ENCODE results near the gene CHST1.
A peak's percentile ranks its signal among the peaks of the same experiment; 100 is the strongest.

Gene CHST1

DNA sequence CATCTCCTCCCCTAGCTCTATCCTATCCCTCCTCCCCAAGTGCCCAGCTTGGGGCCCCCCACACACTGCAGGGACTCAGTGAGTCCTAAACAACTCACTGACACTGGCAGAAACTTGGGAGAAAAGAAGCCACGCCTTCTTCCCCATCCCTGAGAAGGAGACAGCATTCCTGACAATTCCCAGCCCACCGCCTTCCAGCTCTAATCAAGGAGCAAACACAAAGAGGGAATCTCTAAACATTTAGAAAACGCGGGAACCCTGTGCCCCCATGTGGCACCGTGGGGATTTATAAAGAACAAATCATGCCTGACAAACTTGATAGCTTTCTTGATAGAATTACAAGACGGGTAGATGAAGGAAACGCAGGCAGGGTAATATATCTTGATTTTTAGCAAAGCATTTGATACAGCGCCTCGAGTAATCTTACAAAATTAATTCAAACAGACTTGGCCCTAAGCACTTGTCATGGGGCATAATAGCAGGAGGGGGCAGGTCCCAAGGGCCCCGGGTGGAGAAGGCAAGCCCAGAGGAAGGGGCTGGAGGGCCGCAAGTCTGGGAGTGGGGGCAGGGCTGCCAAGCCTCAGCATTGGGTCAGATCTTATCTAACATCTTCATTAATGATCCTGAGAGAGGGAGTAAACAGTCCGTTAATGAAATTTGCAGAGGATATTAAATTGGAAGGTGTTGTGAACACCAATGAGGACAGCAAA, 4.5 kb downstream of the CHST1 start:
- no peak for DNase-seq

DNA sequence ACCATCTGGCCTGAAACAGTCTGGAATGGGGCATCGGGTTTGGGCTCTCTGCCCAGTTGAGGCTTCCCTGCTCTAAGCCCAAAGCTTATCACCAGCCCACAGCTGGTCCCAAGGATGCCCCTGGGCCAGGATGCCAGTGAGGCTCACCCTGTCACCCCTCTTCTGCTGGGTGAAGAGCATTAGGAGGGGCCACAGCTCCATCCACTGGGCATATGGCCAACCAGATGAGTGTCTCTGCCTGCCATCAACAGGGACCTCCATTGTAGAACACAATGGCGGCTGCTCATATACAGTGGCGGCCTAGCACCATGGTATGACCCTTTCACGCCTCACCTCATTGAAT, 5.6 kb downstream of the CHST1 start:
- DNase-seq = peak in 7 of 56 donors; percentile 12 to 62 (median 28)

DNA sequence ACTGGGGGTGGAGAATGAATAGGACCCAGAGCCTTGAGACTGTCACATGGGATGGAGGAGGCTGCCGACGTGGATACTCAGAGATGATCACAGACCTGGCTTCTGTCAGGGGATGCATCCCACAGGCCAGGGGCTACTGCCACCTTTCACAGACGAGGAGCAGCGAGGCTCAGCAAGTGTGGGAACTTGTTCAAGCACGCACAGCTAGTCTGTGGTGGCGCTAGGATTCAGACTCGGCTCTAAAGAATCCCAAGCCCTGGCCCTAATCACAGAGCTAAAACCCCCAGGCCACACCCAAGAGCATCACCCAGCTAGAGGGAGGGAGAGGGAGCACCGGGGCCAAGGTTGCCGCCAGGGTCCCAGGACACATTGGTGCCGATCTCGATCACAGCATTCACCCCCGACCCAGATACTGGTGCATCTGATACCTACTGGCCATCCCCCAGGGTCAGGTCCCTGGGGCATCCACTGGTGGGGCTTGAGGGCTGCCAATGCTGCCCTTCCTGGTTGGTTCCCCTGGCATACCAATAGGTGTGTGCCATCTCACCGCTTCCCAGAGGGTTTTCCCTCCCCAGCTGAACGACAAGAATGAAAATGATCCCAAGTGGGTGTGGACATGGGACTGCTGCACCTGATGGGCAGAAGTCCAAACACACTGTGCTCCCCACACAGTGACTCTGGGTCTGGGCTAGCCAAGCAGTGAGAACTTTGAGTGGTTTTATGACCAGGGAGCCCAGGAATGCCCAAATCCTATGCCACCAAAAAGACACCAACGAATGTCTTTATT, 6.2 kb downstream of the CHST1 start:
- DNase-seq = no peak

DNA sequence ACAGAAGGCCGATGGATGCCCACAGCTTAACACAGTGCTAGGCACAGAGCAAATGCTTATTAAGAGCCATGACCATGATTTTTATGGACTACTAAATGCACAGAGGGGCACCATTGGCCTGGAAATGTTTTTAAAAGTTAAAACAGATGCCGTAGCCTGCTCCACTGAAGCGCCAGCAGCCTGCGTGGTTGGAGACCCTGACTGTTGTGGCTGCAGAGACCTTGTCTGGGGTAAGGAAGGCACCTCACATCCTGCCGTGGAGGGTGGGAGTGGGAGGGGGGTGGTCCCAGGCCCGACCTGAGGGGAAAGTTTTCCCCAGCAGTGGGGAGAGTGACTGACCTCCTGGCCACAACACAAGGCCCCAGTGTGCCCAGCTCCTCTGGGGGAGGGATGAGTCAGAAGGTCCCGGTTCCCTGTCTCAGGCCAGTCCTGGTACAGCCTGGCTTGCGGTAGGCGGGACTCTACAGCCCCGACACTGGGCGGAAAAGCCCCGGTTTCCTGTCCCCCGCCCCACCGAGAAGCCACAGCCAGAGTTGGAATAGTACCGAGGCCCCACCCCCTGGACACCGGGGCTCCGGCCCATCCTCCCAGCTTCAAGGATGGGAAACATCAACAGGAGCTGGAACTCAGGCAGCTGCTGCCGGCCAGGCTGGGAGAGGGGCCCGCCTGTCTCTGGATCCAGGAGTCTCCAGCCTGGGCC, 7.0 kb downstream of the CHST1 start:
- peak in 44 of 56 donors; percentile 18 to 90 (median 55) for DNase-seq

DNA sequence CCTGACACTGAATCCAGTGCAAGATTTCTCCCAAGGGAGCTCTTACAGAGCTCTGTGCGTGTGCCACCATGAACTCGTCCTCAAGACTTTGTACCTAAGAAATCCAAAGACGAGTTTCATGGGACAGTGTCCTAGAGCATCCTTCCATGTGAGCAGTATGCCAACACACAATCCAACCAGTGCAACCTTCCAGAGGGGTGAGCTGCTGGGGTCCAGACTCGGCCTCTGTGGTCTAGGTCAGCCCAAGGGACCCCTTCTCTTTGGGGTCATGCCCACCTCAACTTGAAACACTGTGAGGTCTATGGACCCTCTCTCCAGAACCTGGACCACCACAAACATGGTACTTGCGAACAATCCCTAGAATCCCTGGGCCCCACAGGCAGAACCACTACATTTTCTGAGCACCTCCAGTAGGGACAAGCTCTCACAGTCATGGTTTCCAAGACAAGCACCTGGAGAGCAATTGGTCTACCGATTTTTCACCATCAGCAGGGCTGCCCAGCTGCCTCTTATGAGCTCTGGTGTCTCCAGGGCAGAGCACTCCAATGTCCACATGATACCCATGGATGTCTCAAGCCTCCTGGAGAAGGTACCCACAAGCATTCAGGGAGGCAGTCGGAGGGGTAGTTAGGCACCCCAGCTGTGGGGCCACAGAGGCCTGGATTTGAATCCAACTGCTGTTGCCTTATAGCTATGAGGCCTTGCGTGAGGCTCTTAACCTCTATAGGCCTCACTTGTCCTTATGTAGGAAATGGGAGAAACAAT, 7.7 kb downstream of the CHST1 start:
- DNase-seq = no peak

DNA sequence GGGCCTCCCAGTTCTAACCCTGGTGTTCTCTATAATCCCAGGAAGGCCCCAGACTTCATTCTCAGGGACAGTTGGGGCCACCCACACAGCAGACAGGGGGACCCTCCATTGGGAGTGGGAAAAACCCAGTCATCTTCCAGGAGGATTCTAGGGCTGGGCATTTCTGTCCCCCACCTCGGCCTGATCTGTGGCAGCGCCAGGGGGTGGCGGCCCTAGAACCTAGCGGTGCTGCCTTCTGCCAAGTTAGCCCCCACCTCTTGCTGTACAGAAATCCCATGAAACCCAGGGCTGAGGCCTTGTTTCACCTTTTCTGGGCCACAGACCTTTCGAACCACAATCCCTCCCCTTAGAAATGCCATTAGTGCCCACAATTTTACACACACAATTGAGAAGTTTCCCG, 9.6 kb downstream of the CHST1 start:
- DNase-seq = no peak

DNA sequence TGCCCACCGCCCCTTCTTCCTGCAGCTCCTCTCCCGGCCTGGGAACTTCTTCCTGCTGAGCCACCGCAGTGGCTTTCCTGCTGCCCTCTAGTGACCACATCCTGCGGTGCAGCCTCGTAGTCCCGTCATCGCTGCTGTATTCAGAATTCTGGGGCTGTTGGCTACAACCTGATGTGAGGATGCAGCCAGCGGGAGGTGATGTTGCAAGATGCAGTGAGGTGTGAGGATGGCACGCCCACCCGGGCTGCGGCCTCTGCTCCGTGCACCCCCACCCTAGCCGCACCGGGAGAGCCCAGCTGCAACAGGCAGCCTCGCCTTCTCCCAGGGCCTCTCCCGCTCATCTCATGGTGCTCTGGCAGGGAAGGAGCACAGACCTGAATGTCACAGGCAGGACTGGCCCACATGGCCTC, 10.1 kb downstream of the CHST1 start:
- DNase-seq = peak in 50 of 56 donors; percentile 26 to 91 (median 66)

DNA sequence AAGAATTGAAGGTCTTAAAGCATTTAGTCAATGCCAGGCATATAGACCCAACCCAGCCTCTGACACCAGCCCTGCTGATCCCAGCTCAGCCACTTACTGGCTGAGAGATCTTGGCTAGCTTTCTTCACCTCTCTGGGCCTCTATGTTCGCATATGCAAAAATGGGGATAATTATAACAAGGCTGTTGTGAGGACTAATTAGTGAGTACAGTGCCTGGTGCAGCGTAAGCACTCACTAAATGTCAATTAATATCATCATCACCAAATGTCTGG, 10.5 kb downstream of the CHST1 start:
- DNase-seq = no peak

DNA sequence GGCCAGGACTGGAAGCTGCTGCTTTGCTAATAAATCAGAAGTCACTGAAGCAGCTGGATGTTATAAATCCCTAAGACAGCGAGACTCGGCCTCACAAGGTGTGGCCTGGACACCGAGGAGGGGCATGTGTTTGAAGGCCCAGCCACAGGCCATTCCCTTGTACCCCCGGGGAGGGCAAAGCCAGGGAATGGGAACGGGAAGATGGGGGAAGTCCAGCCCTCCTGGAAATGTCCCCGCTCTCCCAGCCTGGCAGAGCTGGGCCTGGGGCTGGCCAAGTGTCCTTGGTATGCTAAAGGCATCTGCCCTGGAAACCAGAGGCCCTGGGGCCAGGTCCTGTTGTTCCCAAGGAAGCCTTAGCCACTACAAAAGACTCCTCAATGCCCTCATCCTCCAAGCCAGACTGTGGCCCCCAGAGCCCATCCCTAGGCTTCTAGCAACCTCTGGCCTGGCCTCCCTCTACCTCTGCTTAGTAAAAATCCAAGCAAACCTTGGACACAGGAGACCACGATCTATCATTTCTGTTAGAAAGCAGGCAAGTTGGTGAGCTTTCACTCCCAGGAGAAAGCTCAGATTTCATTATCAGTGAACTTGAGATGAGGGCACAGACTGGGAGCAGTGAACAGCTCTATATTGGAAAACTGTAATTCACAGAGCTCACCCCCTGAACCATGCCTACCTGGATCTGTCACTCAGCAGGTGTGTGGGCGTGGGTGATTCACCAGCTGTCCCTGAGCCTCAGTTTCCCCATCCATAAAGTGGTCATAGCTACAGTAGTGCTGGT, 11.0 kb downstream of the CHST1 start:
- DNase-seq = peak in 34 of 56 donors; percentile 22 to 84 (median 50)

DNA sequence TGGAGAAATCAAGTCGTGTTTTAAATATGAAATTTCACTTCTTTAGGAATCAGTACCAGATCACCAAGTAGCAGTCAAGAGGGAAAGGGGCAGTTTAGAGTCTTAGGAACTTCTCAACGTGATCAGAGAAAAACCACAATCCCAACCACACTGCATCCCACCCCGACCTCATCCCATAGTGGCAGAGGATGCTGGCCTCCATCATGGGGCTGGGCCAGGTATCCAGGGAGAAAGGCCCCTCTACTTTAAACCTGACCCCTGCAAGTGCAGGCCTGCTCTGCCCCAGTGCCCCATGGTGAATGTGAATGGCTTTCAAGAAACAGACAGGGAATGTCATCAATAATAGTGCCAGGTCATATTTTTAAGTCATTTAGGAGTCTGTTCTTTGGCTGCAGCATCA, 12.1 kb downstream of the CHST1 start:
- no peak for DNase-seq

DNA sequence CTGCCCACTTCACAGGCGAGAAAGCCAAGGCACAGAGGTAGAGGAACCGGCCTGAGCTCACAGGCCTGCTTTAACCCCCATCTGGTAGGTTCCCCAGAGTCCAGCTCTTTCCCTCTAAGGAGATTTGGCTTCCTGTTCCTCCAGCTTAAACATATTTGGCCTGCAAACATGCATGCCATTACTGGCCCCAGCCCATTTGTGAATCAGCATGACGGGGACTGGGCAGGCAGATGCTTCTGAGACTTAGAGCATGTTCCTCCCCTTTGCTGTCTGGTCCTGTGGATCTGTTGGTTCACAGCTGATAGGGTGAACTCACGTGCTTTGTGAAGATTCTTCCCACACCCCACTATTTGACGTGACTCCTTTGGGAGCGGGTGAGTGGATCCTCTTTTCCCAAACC, 12.6 kb downstream of the CHST1 start:
- no peak for DNase-seq

DNA sequence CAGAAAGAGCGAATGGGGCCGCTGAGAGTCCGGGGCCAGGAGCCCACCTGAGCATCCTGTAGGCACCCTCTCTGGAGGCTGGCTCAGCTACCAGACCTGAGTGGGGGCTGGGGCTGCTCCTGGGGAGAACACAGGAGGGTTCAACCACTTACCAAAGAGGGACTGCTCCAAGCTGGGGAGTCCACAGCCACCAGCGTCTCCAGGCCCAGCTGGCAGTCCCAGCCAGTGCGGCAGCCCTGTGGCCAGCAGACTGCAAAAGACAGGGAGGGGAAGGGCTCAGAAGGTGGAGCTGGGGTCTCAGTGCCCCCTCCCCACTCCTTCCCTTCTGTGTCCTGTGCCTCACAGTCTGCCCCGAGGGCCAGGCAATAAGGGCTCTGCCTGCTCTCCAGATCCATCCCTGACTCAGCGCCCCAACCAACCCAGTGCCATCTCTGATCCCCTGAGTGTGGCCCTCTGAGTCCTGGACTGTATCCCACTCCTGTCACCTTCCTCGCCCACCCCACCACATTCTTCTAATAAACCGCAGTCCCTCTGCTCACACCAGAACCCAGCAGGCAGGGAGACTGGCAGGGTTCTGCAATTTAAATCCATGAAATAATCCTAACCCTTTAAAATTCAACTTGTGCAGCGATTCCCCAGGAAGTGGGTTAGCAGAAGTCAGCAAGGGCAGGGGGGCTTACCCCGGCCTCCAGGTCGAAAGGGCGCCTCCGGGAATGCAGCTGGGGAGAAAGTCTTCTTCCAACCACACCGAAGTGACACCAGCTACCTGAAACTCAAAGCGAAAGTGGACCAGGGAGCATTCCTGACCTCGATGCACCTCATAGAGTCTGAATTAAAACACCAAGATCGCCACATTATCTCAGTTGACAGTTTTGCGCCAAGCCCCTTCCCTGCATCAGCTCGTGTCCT, 13.3 kb downstream of the CHST1 start:
- no peak for DNase-seq

DNA sequence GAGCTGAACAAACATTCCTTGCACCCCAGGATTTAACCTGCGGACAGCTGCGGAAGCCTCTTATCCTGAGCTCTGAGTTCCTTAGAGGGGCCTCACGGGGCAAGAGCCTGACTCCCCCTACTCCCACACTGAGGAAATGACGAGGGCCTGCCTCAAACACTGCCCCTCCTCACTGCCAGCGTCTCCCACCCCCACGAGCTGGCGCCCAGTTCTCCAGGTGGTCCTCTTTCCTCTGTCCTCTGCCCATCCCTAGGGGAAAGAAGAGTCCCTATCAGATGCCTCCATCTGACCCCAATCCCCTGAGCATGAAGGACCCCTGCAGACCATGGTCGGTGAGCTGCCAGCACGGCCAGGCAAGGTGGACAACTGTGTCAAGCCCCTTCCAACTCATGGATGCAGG, 14.3 kb downstream of the CHST1 start:
- DNase-seq = no peak

DNA sequence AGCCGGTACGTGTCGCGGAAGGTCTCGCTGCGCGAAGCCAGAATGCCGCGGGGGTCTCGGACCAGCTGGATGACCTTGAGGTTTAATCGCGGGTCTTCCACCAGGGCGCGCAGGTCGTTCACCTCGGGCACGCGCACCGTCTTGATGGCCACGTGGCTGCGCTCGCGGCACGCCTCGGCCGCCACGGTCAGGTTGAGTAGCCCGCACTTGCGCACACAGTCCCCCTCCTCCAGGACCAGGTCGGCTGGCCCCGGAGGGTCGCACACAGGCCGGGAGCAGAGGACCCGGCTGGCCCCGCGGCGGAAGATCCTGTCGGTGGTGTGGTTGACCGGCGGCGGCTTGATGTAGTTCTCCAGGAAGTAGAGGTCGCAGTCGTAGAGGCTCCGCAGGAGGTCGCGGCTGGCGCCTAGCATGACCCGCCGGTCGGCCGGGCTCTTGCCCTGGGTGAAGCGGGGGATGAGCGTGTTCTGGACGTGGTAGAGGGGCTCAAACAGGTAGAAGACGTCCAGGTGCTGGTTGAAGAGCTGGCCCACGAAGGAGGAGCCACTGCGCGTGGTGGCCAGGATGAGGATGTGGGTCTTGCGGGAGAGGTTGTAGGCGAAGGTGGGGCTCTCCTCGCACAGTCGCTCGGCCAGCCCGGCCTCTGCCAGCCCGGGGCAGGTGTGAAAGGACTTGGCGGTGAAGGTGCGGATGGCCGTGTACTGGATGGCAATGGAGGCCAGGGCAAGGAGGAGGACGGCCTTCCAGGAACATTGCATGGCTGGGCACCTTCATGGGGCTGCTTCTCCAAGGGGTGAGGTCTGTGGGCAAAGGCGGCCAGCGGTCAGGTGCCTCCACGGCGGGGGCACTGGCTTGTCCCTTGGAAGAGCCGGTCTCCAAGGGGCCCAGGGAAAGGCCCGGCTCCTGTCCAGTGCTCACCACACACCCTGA, 15.0 kb downstream of the CHST1 start:
- no peak for DNase-seq

DNA sequence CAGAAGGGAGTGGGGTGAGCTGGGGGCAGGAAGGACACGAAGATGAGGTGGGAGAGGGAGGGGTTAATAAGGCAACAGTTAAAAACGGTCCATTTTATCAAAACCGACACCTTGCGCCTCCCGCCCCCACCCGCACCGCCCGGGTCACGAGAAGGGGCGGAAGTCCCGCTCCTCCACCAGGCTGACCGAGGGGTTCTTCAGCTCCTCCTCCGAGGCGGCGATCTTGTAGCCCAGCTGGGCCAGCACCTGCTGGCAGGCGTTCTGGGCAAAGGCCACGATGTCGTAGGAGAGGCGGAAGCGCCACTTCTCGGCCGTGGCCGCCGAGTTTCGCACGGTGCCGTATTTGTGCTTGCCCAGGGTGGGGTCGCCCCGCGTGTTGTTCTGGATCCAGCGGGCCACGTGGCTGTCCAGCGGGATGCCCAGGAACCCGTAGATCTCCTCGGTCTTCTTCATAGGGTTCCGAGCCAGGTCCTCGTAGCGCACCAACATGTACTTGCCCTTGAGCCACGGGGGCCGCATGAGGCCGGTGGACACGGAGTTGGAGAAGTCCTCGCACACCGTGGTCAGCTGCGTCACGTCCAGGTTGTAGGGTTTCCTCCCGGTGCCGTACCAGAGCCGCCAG, 15.8 kb downstream of the CHST1 start:
- no peak for DNase-seq

DNA sequence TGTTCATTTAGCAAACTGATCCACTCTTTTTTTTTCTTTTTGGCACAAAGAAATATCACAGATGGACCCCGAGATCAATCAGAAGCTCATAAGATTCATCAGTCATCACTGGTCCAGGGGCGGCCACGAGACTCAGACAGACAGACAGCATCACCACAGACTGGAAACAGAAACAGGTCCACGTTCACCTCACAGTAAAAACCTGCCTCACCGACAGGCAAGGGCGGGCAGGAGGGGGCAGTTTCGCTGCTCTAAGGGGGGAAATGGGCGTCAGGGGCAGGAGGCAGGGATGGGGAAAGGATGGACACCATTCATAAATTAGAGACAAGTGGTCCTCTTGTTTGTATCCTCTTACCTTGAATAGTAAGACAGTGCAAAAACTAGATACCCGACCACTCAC, 16.5 kb downstream of the CHST1 start:
- DNase-seq = no peak

DNA sequence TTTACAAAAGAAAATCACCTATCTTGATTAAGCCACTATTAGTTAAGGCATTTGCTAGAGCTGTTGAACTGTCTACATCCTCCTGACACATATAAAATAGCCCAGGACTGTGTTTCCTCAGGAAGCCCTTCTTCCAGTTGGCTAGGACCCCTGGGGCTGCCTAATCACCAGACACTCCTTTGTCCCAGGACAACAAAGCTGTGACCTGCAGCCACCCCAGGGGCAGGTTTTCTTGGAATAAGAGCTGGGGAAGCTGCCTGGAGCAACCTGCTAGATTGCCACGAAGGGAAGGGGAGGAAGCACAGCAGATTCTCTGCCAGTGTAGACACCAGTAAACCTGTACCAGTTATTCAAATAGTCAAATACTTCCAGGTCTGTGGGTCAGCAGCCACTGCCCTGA, 17.6 kb downstream of the CHST1 start:
- no peak for DNase-seq

DNA sequence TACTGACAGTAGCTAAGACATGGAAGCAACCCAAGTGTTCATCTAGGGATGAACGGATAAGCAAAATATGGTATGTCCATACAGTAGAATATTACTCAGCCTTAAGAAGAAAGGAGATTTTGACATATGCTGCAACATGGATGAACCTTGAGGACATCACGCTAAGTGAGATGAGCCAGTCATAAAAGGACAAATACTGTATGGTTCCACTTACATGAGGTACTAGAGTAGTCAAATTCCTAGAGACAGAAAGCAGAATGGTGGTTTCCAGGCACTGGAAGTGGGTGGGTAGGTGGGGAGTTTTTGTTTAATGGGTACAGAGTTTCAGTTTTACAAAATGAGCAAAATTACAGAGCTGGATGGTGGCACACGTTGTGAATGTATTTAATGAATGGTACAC, 18.1 kb downstream of the CHST1 start:
- no peak for DNase-seq
